Osteocyte (in vitro differentiated cells): Measurements from ENCODE around the gene NME3. TPM values are rescaled to one million over a fixed set of nuclear protein-coding genes. Genes with fewer than 3 reads are reported as not detected.

ENCODE experiments used
- DNase-seq: peaks from one replicate; pipeline ENCODE4 v3.0.0; 2021; ENCODE audit warnings: mixed read lengths; ENCODE audit not compliant: unreplicated experiment; ENCODE audit errors: extremely low spot score
- H3K27ac Mint-ChIP-seq: one replicate; pipeline ENCODE4 v1.8.0; 2021; ENCODE audit warnings: mild to moderate bottlenecking, mixed read lengths; ENCODE audit not compliant: unreplicated experiment
- H3K27me3 Mint-ChIP-seq: one replicate; pipeline ENCODE4 v1.8.0; 2021; ENCODE audit warnings: mixed read lengths; ENCODE audit not compliant: unreplicated experiment
- H3K36me3 Mint-ChIP-seq: one replicate; pipeline ENCODE4 v1.8.0; 2021; ENCODE audit warnings: mixed read lengths; ENCODE audit not compliant: unreplicated experiment
- H3K4me1 Mint-ChIP-seq: one replicate; pipeline ENCODE4 v1.8.0; 2021; ENCODE audit warnings: mixed read lengths; ENCODE audit not compliant: unreplicated experiment
- H3K4me3 Mint-ChIP-seq: one replicate; pipeline ENCODE4 v1.8.0; 2021; ENCODE audit warnings: mild to moderate bottlenecking, moderate library complexity, mixed read lengths; ENCODE audit not compliant: unreplicated experiment
- H3K9me3 Mint-ChIP-seq: one replicate; pipeline ENCODE4 v1.8.0; 2021; ENCODE audit warnings: mixed read lengths; ENCODE audit not compliant: unreplicated experiment
- CTCF ChIP-seq: fragments of 200-600 bp; sonication (generic); IDR thresholded peaks from 2 replicates; pipeline ENCODE4 v1.5.0; 2021; ENCODE audit warnings: antibody characterized with exemption, mild to moderate bottlenecking, moderate library complexity
- total RNA-seq: library from RNA; stranded (reverse); gene quantifications from 2 replicates; pipeline ENCODE4 v1.2.1, GENCODE V29; 2021

NME3 gene
- total RNA-seq, 1 donor from 2014 or later = 45.8 TPM

- Mint-ChIP-seq H3K4me1 (peaks cover 31% of the 10 kb centered on the region), H3K9me3 (no peaks in the 10 kb centered on the region), H3K27me3 (no peaks in the 10 kb centered on the region), H3K27ac (no peak overlapping the region), H3K4me3 (no peak overlapping the region), H3K36me3 (no peaks in the 10 kb centered on the region)
- no peak for DNase-seq
- TF ChIP-seq CTCF = no peak
These were observed 23.4 kb downstream of the NME3 start for GRCh38 chr16:1747934-1748333.

DNA sequence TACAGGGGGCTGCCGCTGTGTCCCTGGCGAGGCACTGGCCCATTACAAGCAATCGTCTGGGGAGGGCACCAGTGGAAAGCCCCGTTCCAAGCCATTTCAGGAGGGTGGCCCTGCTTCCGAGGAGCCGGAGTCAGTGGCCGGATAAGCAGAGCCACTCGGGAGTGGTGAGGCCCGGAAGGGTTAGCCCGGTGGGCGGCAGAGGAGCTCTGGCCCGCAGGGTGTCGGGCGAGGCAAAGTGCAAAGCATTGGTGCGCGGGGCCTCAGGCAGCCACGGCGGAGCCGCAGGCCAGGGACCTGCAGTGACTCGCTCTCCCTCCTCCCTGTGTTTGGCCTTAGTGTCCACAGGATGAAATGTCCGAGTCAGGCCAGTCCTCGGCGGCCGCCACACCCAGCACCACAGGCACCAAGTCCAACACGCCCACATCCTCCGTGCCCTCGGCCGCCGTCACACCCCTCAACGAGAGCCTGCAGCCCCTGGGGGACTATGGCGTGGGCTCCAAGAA lies 24.6 kb downstream of the NME3 start:
- Mint-ChIP-seq H3K36me3 (no peaks in the 10 kb centered on the region), H3K4me1 (peaks cover 31% of the 10 kb centered on the region), H3K27me3 (no peaks in the 10 kb centered on the region), H3K9me3 (no peaks in the 10 kb centered on the region), H3K27ac (peak overlapping the region; percentile 96), H3K4me3 (no peak overlapping the region)
- DNase-seq = no peak
- TF ChIP-seq CTCF = no peak

- Mint-ChIP-seq H3K27ac (peak overlapping the region; percentile 96), H3K36me3 (peaks cover under 1% of the 10 kb centered on the region), H3K9me3 (no peaks in the 10 kb centered on the region), H3K4me3 (peak overlapping the region; percentile 50), H3K27me3 (no peaks in the 10 kb centered on the region), H3K4me1 (peaks cover 31% of the 10 kb centered on the region)
- DNase-seq = peak; percentile 83
- no peak for TF ChIP-seq CTCF
These were observed 25.2 kb downstream of the NME3 start for GRCh38 chr16:1745900-1746692.

DNA sequence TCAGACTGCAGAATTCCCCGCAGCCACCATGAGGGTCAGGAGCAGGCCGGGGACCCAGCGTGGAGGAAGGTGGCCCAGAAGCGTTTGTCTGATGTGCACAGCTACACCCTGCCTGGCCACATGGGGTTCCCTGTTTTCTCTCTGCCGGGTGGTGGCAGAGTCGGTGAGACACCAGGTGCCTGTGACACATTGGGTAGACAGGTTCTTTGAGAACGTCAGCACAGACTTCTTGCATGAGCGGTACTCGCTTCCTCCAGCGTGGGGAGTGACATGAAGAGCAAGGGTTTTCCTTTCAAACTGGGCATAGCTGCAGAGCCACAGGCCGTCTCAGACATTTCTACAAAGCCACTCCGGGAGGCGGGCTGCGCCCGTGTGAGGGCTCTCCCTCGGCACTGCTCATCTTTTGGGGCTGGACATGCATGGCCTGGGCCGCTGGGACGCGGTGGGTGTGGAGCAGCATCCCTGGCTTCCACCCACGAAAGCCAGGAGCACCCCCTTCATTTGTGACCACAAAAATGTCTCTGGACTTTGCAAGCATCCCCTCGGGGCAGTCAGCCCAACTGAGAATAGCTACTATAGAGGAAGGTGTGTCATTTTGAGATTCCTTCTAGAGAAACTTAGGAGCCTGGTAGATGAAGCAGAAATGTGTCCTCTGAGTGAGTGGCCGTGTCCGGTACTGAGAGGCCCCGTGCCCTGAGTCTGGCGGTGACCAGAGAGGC lies 26.0 kb downstream of the NME3 start:
- H3K9me3 Mint-ChIP-seq = no peaks in the 10 kb centered on the region
- H3K27ac Mint-ChIP-seq = peak overlapping the region; percentile 96
- H3K4me3 Mint-ChIP-seq = peak overlapping the region; percentile 50
- H3K4me1 Mint-ChIP-seq = peaks cover 31% of the 10 kb centered on the region
- H3K27me3 Mint-ChIP-seq = no peaks in the 10 kb centered on the region
- DNase-seq = peak; percentile 89
- H3K36me3 Mint-ChIP-seq = peaks cover 4% of the 10 kb centered on the region
- TF ChIP-seq CTCF = no peak

- Mint-ChIP-seq H3K4me1 (peaks cover 31% of the 10 kb centered on the region), H3K27ac (peak overlapping the region; percentile 18), H3K4me3 (no peak overlapping the region), H3K36me3 (peaks cover 4% of the 10 kb centered on the region), H3K27me3 (no peaks in the 10 kb centered on the region), H3K9me3 (no peaks in the 10 kb centered on the region)
- TF ChIP-seq CTCF = no peak
- DNase-seq = no peak
These were observed 27.0 kb downstream of the NME3 start for GRCh38 chr16:1744338-1744840.
